ENCODE measurements around the gene CYBA.

The CYBA gene

GRCh38 chr16:88631920-88632586 lies 18.8 kb downstream of the CYBA start:
- DNase-seq (ENCODE audit: low read depth, low spot score) = no peak

- no peak for DNase-seq (ENCODE audit: low read depth, low spot score)
These were observed 19.5 kb downstream of the CYBA start for GRCh38 chr16:88631384-88631783.

GRCh38 chr16:88630941-88631340 lies 19.9 kb downstream of the CYBA start:
- no peak for DNase-seq (ENCODE audit: low read depth, low spot score)

GRCh38 chr16:88630433-88630832 lies 20.4 kb downstream of the CYBA start:
- DNase-seq (ENCODE audit: low read depth, low spot score) = no peak

GRCh38 chr16:88629835-88630234 lies 21.0 kb downstream of the CYBA start:
- no peak for DNase-seq (ENCODE audit: low read depth, low spot score)

GRCh38 chr16:88628512-88628974 lies 22.3 kb downstream of the CYBA start:
- no peak for DNase-seq (ENCODE audit: low read depth, low spot score)

GRCh38 chr16:88627531-88628411 lies 23.1 kb downstream of the CYBA start:
- DNase-seq (ENCODE audit: low read depth, low spot score) = no peak

- DNase-seq (ENCODE audit: low read depth, low spot score) = no peak
These were observed 24.2 kb downstream of the CYBA start for GRCh38 chr16:88626646-88627045.

GRCh38 chr16:88624977-88625576 lies 25.8 kb downstream of the CYBA start:
- DNase-seq (ENCODE audit: low read depth, low spot score) = no peak

- DNase-seq (ENCODE audit: low read depth, low spot score) = no peak
These were observed 26.4 kb downstream of the CYBA start for GRCh38 chr16:88624481-88624880.

GRCh38 chr16:88623858-88624257 lies 27.0 kb downstream of the CYBA start:
- DNase-seq (ENCODE audit: low read depth, low spot score) = no peak

GRCh38 chr16:88622866-88623265 lies 28.0 kb downstream of the CYBA start:
- DNase-seq (ENCODE audit: low read depth, low spot score) = no peak

GRCh38 chr16:88622125-88622524 lies 28.7 kb downstream of the CYBA start:
- DNase-seq (ENCODE audit: low read depth, low spot score) = no peak

- no peak for DNase-seq (ENCODE audit: low read depth, low spot score)
These were observed 30.7 kb downstream of the CYBA start for GRCh38 chr16:88619859-88620815.

- DNase-seq (ENCODE audit: low read depth, low spot score) = no peak
These were observed 31.7 kb downstream of the CYBA start for GRCh38 chr16:88618956-88619667.

GRCh38 chr16:88618182-88618955 lies 32.5 kb downstream of the CYBA start:
- DNase-seq (ENCODE audit: low read depth, low spot score) = no peak

GRCh38 chr16:88617268-88618031 lies 33.4 kb downstream of the CYBA start:
- DNase-seq (ENCODE audit: low read depth, low spot score) = no peak

- no peak for DNase-seq (ENCODE audit: low read depth, low spot score)
These were observed 34.1 kb downstream of the CYBA start for GRCh38 chr16:88616736-88617135.

- no peak for DNase-seq (ENCODE audit: low read depth, low spot score)
These were observed 34.5 kb downstream of the CYBA start for GRCh38 chr16:88616320-88616719.
